Activated CD4-positive, alpha-beta memory T cell treated with anti-CD3 and anti-CD28 coated beads, Interleukin-2, amount 10 ng/mL, durations not matched to agents 7 days and 5 days (primary cell): ENCODE measurements around the gene SLC6A8. TPM values are rescaled to one million over a fixed set of nuclear protein-coding genes. Genes with fewer than 3 reads are reported as not detected.

Experiments
- CTCF ChIA-PET: fragments of 350-600 bp; sonication (Branson Sonifier 250); formaldehyde crosslinking; loops from one replicate; lab custom pipeline; 2021; ENCODE audit warnings: antibody characterized with exemption, inconsistent platforms; lab: Charles Lee
- POLR2A ChIA-PET: fragments of 350-600 bp; sonication (Branson Sonifier 250); formaldehyde crosslinking; loops from one replicate; lab custom pipeline; 2021; ENCODE audit warnings: antibody characterized with exemption; lab: Charles Lee
- DNase-seq: peaks from one replicate; pipeline ENCODE4 v3.0.0-alpha.2; 2020
- H3K27ac Mint-ChIP-seq: one replicate; pipeline ENCODE4 v1.8.0; 2021; ENCODE audit warnings: mild to moderate bottlenecking, mixed read lengths
- H3K27me3 Mint-ChIP-seq: one replicate; pipeline ENCODE4 v1.8.0; 2021; ENCODE audit warnings: mixed read lengths
- H3K36me3 Mint-ChIP-seq: one replicate; pipeline ENCODE4 v1.8.0; 2021; ENCODE audit warnings: low read depth, mixed read lengths
- H3K4me1 Mint-ChIP-seq: one replicate; pipeline ENCODE4 v1.8.0; 2021; ENCODE audit warnings: mixed read lengths
- H3K4me3 Mint-ChIP-seq: one replicate; pipeline ENCODE4 v1.8.0; 2021; ENCODE audit warnings: mild to moderate bottlenecking, mixed read lengths
- H3K9me3 Mint-ChIP-seq: one replicate; pipeline ENCODE4 v1.8.0; 2021; ENCODE audit warnings: mixed read lengths
- total RNA-seq, 2 experiments: library from RNA; stranded (reverse); gene quantifications; one replicate each; pipeline ENCODE4 v1.2.3, GENCODE V29; 2021

SLC6A8 gene
- total RNA-seq, 2 experiments from 2014 or later, result 2.9 to 3.0 TPM

- ChIA-PET CTCF (no interaction called here), POLR2A (interaction anchor here (1.4 kb wide), 1 partner anchor 9 kb away, joined by 5 read pairs; no protein-coding TSS in a partner anchor)
- Mint-ChIP-seq H3K4me3 (peak overlapping the region; percentile 37), H3K27me3 (no peaks in the 10 kb centered on the region), H3K36me3 (peaks cover 42% of the 10 kb centered on the region), H3K4me1 (peaks cover 51% of the 10 kb centered on the region), H3K27ac (peak overlapping the region; percentile 80), H3K9me3 (no peaks in the 10 kb centered on the region)
- no peak for DNase-seq
Observed at GRCh38 chrX:153731117-153731844, 43.6 kb downstream of the SLC6A8 start.

DNA sequence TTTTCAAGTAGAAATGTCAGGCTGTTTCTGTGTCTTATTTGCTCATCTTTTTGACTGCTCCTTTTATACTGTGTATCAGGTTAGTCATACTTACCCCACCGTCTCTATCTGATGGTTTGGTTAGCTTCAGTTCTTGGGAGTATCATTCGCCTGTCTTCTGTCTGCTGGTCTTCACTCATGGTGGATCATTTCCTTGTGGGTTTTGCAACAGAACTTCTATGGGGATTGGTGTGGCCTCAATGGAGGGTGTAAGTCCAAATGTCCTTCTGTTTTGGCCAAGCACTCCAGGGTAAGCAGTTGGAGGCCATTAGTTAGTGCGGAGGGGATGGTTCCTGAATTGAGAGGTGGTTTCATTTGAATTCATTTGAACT, 44.1 kb downstream of the SLC6A8 start:
- Mint-ChIP-seq H3K4me1 (peaks cover 51% of the 10 kb centered on the region), H3K27ac (peak overlapping the region; percentile 80), H3K36me3 (peaks cover 42% of the 10 kb centered on the region), H3K4me3 (peak overlapping the region; percentile 37), H3K9me3 (no peaks in the 10 kb centered on the region), H3K27me3 (no peaks in the 10 kb centered on the region)
- no peak for DNase-seq
- ChIA-PET CTCF (no interaction called here), POLR2A (interaction anchor here (1.4 kb wide), 1 partner anchor 8 kb away, joined by 5 read pairs; no protein-coding TSS in a partner anchor)

- POLR2A ChIA-PET, result no interaction called here
- Mint-ChIP-seq H3K27ac (peak overlapping the region; percentile 80), H3K27me3 (no peaks in the 10 kb centered on the region), H3K36me3 (peaks cover 42% of the 10 kb centered on the region), H3K4me1 (peaks cover 45% of the 10 kb centered on the region), H3K4me3 (no peak overlapping the region), H3K9me3 (no peaks in the 10 kb centered on the region)
- CTCF ChIA-PET, result no interaction called here
- DNase-seq, result no peak
Observed at GRCh38 chrX:153732401-153732800, 44.7 kb downstream of the SLC6A8 start.

- Mint-ChIP-seq H3K36me3 (peaks cover 42% of the 10 kb centered on the region), H3K4me3 (no peak overlapping the region), H3K4me1 (peaks cover 40% of the 10 kb centered on the region), H3K27ac (no peak overlapping the region), H3K27me3 (no peaks in the 10 kb centered on the region), H3K9me3 (no peaks in the 10 kb centered on the region)
- ChIA-PET CTCF (no interaction called here), POLR2A (no interaction called here)
- no peak for DNase-seq
Observed at GRCh38 chrX:153733651-153734240, 46.0 kb downstream of the SLC6A8 start.

DNA sequence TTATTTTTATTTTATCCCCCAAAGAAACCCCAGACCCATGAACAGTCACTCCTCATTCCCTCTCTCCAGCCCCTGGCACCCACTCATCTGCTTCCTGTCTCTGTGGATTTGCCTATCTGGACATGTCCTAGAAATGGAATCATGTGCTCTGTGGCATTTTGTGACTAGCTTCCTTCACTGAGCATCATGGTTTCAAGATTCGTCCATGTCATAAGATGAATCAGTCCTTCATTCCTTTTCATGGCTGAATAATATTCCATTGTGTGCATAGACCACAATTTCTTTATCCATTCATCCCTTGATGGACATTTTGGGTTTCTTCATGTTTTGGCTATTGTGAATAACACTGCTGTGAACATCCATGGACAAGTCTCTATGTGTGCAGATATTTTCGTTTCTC, 47.1 kb downstream of the SLC6A8 start:
- DNase-seq, result no peak
- CTCF ChIA-PET, result interaction anchor here (1.9 kb wide), 1 partner anchor 8 kb away, joined by 6 read pairs; no protein-coding TSS in a partner anchor
- peak overlapping the region; percentile 34 for H3K27ac Mint-ChIP-seq
- POLR2A ChIA-PET, result no interaction called here
- H3K4me1 Mint-ChIP-seq, result peaks cover 45% of the 10 kb centered on the region
- no peaks in the 10 kb centered on the region for H3K9me3 Mint-ChIP-seq
- H3K36me3 Mint-ChIP-seq, result peaks cover 38% of the 10 kb centered on the region
- no peaks in the 10 kb centered on the region for H3K27me3 Mint-ChIP-seq
- H3K4me3 Mint-ChIP-seq, result no peak overlapping the region

DNA sequence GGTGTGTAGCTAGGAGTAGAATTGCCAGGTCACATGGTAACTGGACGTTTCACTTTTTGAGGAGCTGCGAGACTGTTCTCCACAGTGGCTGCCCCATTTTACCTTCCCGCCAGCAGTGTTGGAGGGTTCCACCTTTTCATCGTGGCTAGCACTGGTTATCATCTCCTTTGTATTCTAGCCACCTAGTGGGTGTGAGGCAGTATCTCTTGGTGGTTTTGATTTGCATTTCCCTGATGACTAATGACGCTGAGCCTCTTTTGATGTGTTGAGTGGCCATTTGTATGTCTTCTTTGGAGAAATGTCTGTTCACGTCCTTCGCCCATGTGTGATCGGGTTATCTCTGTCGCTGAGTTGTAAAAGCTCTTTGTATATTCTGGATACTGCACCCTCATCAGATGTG, 47.5 kb downstream of the SLC6A8 start:
- H3K27me3 Mint-ChIP-seq, result no peaks in the 10 kb centered on the region
- H3K4me3 Mint-ChIP-seq, result no peak overlapping the region
- H3K4me1 Mint-ChIP-seq, result peaks cover 49% of the 10 kb centered on the region
- H3K27ac Mint-ChIP-seq, result peak overlapping the region; percentile 34
- H3K9me3 Mint-ChIP-seq, result no peaks in the 10 kb centered on the region
- ChIA-PET POLR2A (no interaction called here), CTCF (interaction anchor here (1.9 kb wide), 1 partner anchor 8 kb away, joined by 6 read pairs; no protein-coding TSS in a partner anchor)
- peaks cover 39% of the 10 kb centered on the region for H3K36me3 Mint-ChIP-seq
- no peak for DNase-seq

DNA sequence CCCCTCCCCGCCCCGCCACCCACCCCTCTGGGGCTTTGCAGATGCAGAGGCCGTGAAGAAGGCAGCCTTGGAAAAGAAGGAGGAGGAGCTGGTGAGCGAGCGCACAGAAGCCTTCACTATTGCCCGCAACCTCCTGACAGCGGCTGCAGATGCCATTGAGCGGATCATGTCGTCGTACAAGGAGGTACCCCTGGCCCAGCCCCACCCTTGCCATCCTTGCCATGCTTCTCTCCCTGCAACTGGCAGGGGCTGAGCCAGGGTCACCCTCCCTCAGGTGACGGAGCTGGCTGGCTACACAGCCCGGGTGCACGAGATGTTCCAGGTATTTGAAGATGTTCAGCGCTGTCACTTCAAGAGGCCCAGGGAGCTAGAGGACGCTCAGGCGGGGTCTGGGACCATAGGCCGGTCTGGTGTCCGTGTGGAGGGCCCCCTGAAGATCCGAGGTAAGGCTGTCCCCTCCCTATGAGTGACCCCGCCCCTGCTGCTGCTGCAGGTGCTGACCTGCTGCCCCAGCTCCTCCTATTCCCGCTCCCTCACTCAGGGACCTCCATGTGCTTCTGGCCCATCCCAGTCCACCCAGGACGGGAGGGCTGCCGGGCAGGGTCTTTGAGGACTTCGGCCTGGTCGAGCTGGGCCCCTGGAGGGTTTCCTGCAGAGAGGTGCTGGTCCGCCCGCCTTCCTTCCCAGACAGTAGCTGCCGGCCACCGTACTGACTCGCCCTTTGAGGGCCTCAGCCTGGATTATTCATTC, 48.5 kb downstream of the SLC6A8 start:
- no peak for DNase-seq
- no peaks in the 10 kb centered on the region for H3K9me3 Mint-ChIP-seq
- H3K4me1 Mint-ChIP-seq, result peaks cover 49% of the 10 kb centered on the region
- ChIA-PET POLR2A (interaction anchor here (0.9 to 1.1 kb wide), 2 partner anchors 189 to 235 kb away, joined by 3 to 5 read pairs; partner anchors contain the start of gene HCFC1), CTCF (interaction anchor here (1.9 kb wide), 1 partner anchor 9 kb away, joined by 6 read pairs; no protein-coding TSS in a partner anchor)
- peaks cover 34% of the 10 kb centered on the region for H3K36me3 Mint-ChIP-seq
- H3K27ac Mint-ChIP-seq, result no peak overlapping the region
- no peak overlapping the region for H3K4me3 Mint-ChIP-seq
- H3K27me3 Mint-ChIP-seq, result no peaks in the 10 kb centered on the region

DNA sequence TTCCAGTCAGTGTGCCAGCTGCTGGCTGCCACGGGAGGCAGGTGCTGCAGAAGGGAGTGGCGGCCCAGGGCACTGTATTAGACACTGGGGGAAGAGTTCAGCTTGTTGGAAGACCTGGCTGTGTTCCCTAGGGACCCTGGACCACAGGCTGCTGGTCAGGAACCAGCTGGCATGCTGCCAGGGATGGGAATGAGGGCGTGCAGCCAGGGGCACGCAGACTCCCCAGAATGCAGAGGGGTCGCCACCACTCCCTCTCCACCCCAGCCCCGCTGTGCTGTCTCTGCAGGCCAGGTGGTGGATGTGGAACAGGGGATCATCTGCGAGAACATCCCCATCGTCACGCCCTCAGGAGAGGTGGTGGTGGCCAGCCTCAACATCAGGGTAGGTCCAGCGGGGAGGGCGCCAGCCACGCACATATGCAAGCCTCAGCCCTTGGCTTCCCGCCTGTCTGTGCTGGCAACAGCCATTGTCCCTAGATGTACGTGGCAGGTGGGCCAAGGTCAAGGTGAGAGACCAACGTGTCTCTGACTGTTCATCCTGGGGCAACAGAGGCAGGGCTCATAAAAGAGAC, 49.2 kb downstream of the SLC6A8 start:
- DNase-seq, result no peak
- Mint-ChIP-seq H3K36me3 (peaks cover 27% of the 10 kb centered on the region), H3K4me3 (no peak overlapping the region), H3K9me3 (no peaks in the 10 kb centered on the region), H3K4me1 (peaks cover 43% of the 10 kb centered on the region), H3K27me3 (no peaks in the 10 kb centered on the region), H3K27ac (no peak overlapping the region)
- POLR2A ChIA-PET, result interaction anchor here (0.9 to 1.1 kb wide), 2 partner anchors 188 to 234 kb away, joined by 3 to 5 read pairs; partner anchors contain the start of gene HCFC1
- CTCF ChIA-PET, result no interaction called here

GRCh38 chrX:153738056-153738605, 50.4 kb downstream of the SLC6A8 start:
- CTCF ChIA-PET, result no interaction called here
- peaks cover 21% of the 10 kb centered on the region for H3K36me3 Mint-ChIP-seq
- H3K4me1 Mint-ChIP-seq, result peaks cover 40% of the 10 kb centered on the region
- no peaks in the 10 kb centered on the region for H3K9me3 Mint-ChIP-seq
- no peak overlapping the region for H3K4me3 Mint-ChIP-seq
- H3K27me3 Mint-ChIP-seq, result no peaks in the 10 kb centered on the region
- POLR2A ChIA-PET, result interaction anchor here (1.0 kb wide), 1 partner anchor 10 kb away, joined by 4 read pairs; no protein-coding TSS in a partner anchor
- no peak for DNase-seq
- no peak overlapping the region for H3K27ac Mint-ChIP-seq

GRCh38 chrX:153739754-153740486, 52.2 kb downstream of the SLC6A8 start:
- peaks cover 37% of the 10 kb centered on the region for H3K4me1 Mint-ChIP-seq
- H3K27ac Mint-ChIP-seq, result peak overlapping the region; percentile 75
- peaks cover 4% of the 10 kb centered on the region for H3K27me3 Mint-ChIP-seq
- peak; percentile 56 for DNase-seq
- CTCF ChIA-PET, result no interaction called here
- peaks cover 13% of the 10 kb centered on the region for H3K36me3 Mint-ChIP-seq
- no peaks in the 10 kb centered on the region for H3K9me3 Mint-ChIP-seq
- peak overlapping the region; percentile 61 for H3K4me3 Mint-ChIP-seq
- POLR2A ChIA-PET, result interaction anchor here (0.6 to 1.6 kb wide), 3 partner anchors 9 to 54 kb away, joined by 3 to 5 read pairs (median 3); partner anchors contain the start of genes IDH3G and SSR4

- peaks cover 29% of the 10 kb centered on the region for H3K4me1 Mint-ChIP-seq
- H3K27me3 Mint-ChIP-seq, result peaks cover 7% of the 10 kb centered on the region
- DNase-seq, result no peak
- peak overlapping the region; percentile 61 for H3K4me3 Mint-ChIP-seq
- peak overlapping the region; percentile 75 for H3K27ac Mint-ChIP-seq
- peaks cover 5% of the 10 kb centered on the region for H3K36me3 Mint-ChIP-seq
- POLR2A ChIA-PET, result interaction anchor here (1.0 to 1.6 kb wide), 2 partner anchors 10 to 53 kb away, joined by 3 to 5 read pairs; partner anchors contain the start of genes IDH3G and SSR4
- CTCF ChIA-PET, result no interaction called here
- no peaks in the 10 kb centered on the region for H3K9me3 Mint-ChIP-seq
Observed at GRCh38 chrX:153740631-153741222, 53.0 kb downstream of the SLC6A8 start.
